DOHH2 (cell line): ENCODE results near the gene MTMR2.

Experiments
- CTCF ChIP-seq: fragments of 200-600 bp; sonication (generic); IDR thresholded peaks from one replicate; pipeline ENCODE4 v1.5.1; 2014; ENCODE audit warnings: antibody characterized with exemption, mild to moderate bottlenecking, low read depth, low read length; ENCODE audit not compliant: poor library complexity, severe bottlenecking
- EZH2phosphoT487 ChIP-seq: fragments of 200-600 bp; sonication (generic); IDR thresholded peaks from 2 replicates; pipeline ENCODE4 v1.6.1; 2017; ENCODE audit warnings: borderline replicate concordance, mild to moderate bottlenecking, antibody characterized with exemption, low read length, moderate library complexity, mixed read lengths

DNA sequence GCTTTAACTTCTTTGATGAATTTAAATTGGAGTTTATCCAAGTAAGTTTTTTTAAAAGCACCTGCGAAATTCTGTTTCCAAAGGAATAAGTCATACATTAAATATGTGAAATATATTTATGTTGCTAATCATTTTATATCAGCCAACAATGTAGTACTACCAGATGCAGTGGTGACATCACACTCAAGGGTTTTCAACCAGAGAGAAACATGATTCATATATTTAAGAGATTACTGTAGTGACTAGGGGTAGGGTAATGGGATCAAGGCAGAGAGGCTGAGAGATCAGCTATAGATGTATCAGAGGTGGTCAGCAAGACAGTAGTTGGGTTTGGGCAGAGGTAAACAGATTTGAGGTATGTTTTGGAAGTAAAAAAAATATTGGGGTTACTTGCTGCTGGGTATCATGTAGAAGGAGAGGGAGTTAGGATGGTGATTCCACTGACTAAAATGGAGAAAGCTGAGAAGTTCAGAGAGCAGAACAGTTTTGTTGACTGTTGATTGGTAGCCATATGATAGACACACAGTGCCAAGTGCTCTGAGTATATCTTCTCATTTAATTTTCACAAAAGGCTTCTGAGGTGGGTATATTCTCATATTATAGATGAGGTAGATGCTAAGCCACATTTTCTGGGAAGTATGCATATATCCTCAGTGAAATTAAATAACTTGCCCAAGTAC, 94.2 kb downstream of the MTMR2 start:
- TF ChIP-seq CTCF (no peak), EZH2phosphoT487 (no peak)
